ENCODE measurements around the gene TBC1D22A. TPM values are rescaled to one million over a fixed set of nuclear protein-coding genes. Genes with fewer than 3 reads are reported as not detected.

TBC1D22A gene
- total RNA-seq, 1 experiment from 2014 or later, result 14.3 TPM

GRCh38 chr22:46855681-46856080, 93.2 kb downstream of the TBC1D22A start:
- intact Hi-C loops (cut with micrococcal nuclease), result no loop called here
- CTCF ChIA-PET, result no interaction called here
- H3K79me2 ChIP-seq (ENCODE audit: low read length), result no peaks in the 10 kb centered on the region
- H3K4me1 ChIP-seq (ENCODE audit: insufficient read depth, low read length), result no peaks in the 10 kb centered on the region
- ATAC-seq (no peak), DNase-seq (no peak)
- no peaks in the 10 kb centered on the region for H3K36me3 ChIP-seq (ENCODE audit: low read depth, low read length)
- no peak overlapping the region for H3K9ac ChIP-seq (ENCODE audit: low read length)
- H3K9me2 ChIP-seq (replicated peaks; ENCODE audit: low read length), result no peaks in the 10 kb centered on the region
- no peak overlapping the region for H3K27ac ChIP-seq (ENCODE audit: low read length)
- H3K9me3 ChIP-seq (ENCODE audit: low read length), result no peaks in the 10 kb centered on the region
- TF ChIP-seq EZH2 (IDR thresholded peaks at IDR 0.05; ENCODE audit: low read length, unreplicated experiment) (no peak), EZH2phosphoT487 (IDR thresholded peaks at IDR 0.05; ENCODE audit: borderline replicate concordance, low read length) (no peak), CTCF (conservative IDR thresholded peaks at IDR 0.05; ENCODE audit: low read depth, low read length) (no peak)
- no peaks in the 10 kb centered on the region for H3K27me3 ChIP-seq (ENCODE audit: low read length)
- no TSS peak for BruUV-seq (replicated peaks)
- no peaks in the 10 kb centered on the region for H4K20me1 ChIP-seq (ENCODE audit: low read length)
- POLR2A ChIA-PET (ENCODE audit: unreplicated experiment), result no interaction called here
- no peak overlapping the region for H3K4me2 ChIP-seq (ENCODE audit: low read length)
- H3K4me3 ChIP-seq (ENCODE audit: low read length), result no peak overlapping the region
- no peak overlapping the region for H2AFZ ChIP-seq (ENCODE audit: low read length)
- H3F3A ChIP-seq (ENCODE audit: low read length, unreplicated experiment), result no peaks in the 10 kb centered on the region

GRCh38 chr22:46856661-46857060, 94.2 kb downstream of the TBC1D22A start:
- Histone ChIP-seq H4K20me1 (ENCODE audit: low read length) (no peaks in the 10 kb centered on the region), H3K9ac (ENCODE audit: low read length) (no peak overlapping the region), H3K4me1 (ENCODE audit: insufficient read depth, low read length) (no peaks in the 10 kb centered on the region), H3K27ac (ENCODE audit: low read length) (no peak overlapping the region), H3K4me2 (ENCODE audit: low read length) (no peak overlapping the region), H3K79me2 (ENCODE audit: low read length) (no peaks in the 10 kb centered on the region), H3K4me3 (ENCODE audit: low read length) (no peak overlapping the region), H3K9me3 (ENCODE audit: low read length) (no peaks in the 10 kb centered on the region), H3F3A (ENCODE audit: low read length, unreplicated experiment) (no peaks in the 10 kb centered on the region), H3K27me3 (ENCODE audit: low read length) (no peaks in the 10 kb centered on the region), H3K36me3 (ENCODE audit: low read depth, low read length) (no peaks in the 10 kb centered on the region), H3K9me2 (replicated peaks; ENCODE audit: low read length) (no peaks in the 10 kb centered on the region), H2AFZ (ENCODE audit: low read length) (no peak overlapping the region)
- TF ChIP-seq EZH2phosphoT487 (IDR thresholded peaks at IDR 0.05; ENCODE audit: borderline replicate concordance, low read length) (no peak), EZH2 (IDR thresholded peaks at IDR 0.05; ENCODE audit: low read length, unreplicated experiment) (no peak), CTCF (conservative IDR thresholded peaks at IDR 0.05; ENCODE audit: low read depth, low read length) (no peak)
- DNase-seq (no peak), ATAC-seq (no peak)
- ChIA-PET POLR2A (ENCODE audit: unreplicated experiment) (no interaction called here), CTCF (no interaction called here)
- intact Hi-C loops (cut with micrococcal nuclease), result no loop called here
- no TSS peak for BruUV-seq (replicated peaks)

GRCh38 chr22:46857142-46857884, 94.9 kb downstream of the TBC1D22A start:
- ChIA-PET CTCF (no interaction called here), POLR2A (ENCODE audit: unreplicated experiment) (no interaction called here)
- no peaks in the 10 kb centered on the region for H3K27me3 ChIP-seq (ENCODE audit: low read length)
- H3K4me3 ChIP-seq (ENCODE audit: low read length), result no peak overlapping the region
- H3K4me2 ChIP-seq (ENCODE audit: low read length), result no peak overlapping the region
- DNase-seq (no peak), ATAC-seq (no peak)
- H3K9me2 ChIP-seq (replicated peaks; ENCODE audit: low read length), result no peaks in the 10 kb centered on the region
- H3K79me2 ChIP-seq (ENCODE audit: low read length), result no peaks in the 10 kb centered on the region
- H3F3A ChIP-seq (ENCODE audit: low read length, unreplicated experiment), result no peaks in the 10 kb centered on the region
- H3K4me1 ChIP-seq (ENCODE audit: insufficient read depth, low read length), result no peaks in the 10 kb centered on the region
- no peaks in the 10 kb centered on the region for H3K36me3 ChIP-seq (ENCODE audit: low read depth, low read length)
- intact Hi-C loops (cut with micrococcal nuclease), result no loop called here
- TF ChIP-seq CTCF (conservative IDR thresholded peaks at IDR 0.05; ENCODE audit: low read depth, low read length) (no peak), EZH2phosphoT487 (IDR thresholded peaks at IDR 0.05; ENCODE audit: borderline replicate concordance, low read length) (no peak), EZH2 (IDR thresholded peaks at IDR 0.05; ENCODE audit: low read length, unreplicated experiment) (no peak)
- H4K20me1 ChIP-seq (ENCODE audit: low read length), result no peaks in the 10 kb centered on the region
- H3K9me3 ChIP-seq (ENCODE audit: low read length), result no peaks in the 10 kb centered on the region
- no peak overlapping the region for H3K27ac ChIP-seq (ENCODE audit: low read length)
- no peak overlapping the region for H3K9ac ChIP-seq (ENCODE audit: low read length)
- BruUV-seq (replicated peaks), result no TSS peak
- no peak overlapping the region for H2AFZ ChIP-seq (ENCODE audit: low read length)

All from PC-3 (cell line).